Trophoblast cell (in vitro differentiated cells and primary cell): Measurements from ENCODE around the gene PLET1.
A peak's percentile ranks its signal among the peaks of the same experiment; 100 is the strongest.

Experiments
- DNase-seq, 2 donors: peaks; one replicate each; pipeline ENCODE4 v3.0.0-alpha.2; 2016
- H2AFZ ChIP-seq: 2 replicates; pipeline ENCODE4 v1.6.1; 2013; ENCODE audit warnings: low read length, moderate library complexity, mild to moderate bottlenecking; ENCODE audit not compliant: insufficient read depth, poor library complexity
- H2AK5ac ChIP-seq: 2 replicates; pipeline ENCODE4 v1.6.1; 2013; ENCODE audit warnings: mild to moderate bottlenecking, low read length
- H2BK120ac ChIP-seq: 2 replicates; pipeline ENCODE4 v1.6.1; 2013; ENCODE audit warnings: low read length, mild to moderate bottlenecking, moderate library complexity; ENCODE audit not compliant: insufficient read depth, poor library complexity
- H2BK12ac ChIP-seq: 2 replicates; pipeline ENCODE4 v1.6.1; 2013; ENCODE audit warnings: mild to moderate bottlenecking, low read length, moderate library complexity
- H2BK5ac ChIP-seq: 2 replicates; pipeline ENCODE4 v1.6.1; 2013; ENCODE audit warnings: low read length, low read depth, moderate library complexity, mild to moderate bottlenecking; ENCODE audit not compliant: poor library complexity
- H3K14ac ChIP-seq: 2 replicates; pipeline ENCODE4 v1.6.1; 2013; ENCODE audit warnings: mild to moderate bottlenecking, low read length
- H3K18ac ChIP-seq: 2 replicates; pipeline ENCODE4 v1.6.1; 2013; ENCODE audit warnings: mild to moderate bottlenecking, low read length
- H3K23ac ChIP-seq: 2 replicates; pipeline ENCODE4 v1.6.1; 2013; ENCODE audit warnings: low read length
- H3K27ac ChIP-seq: 2 replicates; pipeline ENCODE4 v1.5.1; 2013; ENCODE audit warnings: low read depth, mild to moderate bottlenecking, inconsistent platforms, low read length, moderate library complexity
- H3K27me3 ChIP-seq: 2 replicates; pipeline ENCODE4 v1.6.1; 2013; ENCODE audit warnings: inconsistent platforms, mild to moderate bottlenecking, low read length, moderate library complexity; ENCODE audit not compliant: insufficient read depth
- H3K36me3 ChIP-seq, 2 experiments: 1 replicate in 1 of 2; 2 replicates in 1 of 2; pipeline ENCODE4 v1.6.1; 2013; ENCODE audit warnings: low read length in 2 of 2, mild to moderate bottlenecking in 2 of 2, moderate library complexity in 1 of 2; ENCODE audit not compliant: insufficient read depth in 2 of 2, control insufficient read depth in 1 of 2
- H3K4ac ChIP-seq: 2 replicates; pipeline ENCODE4 v1.6.1; 2013; ENCODE audit warnings: low read depth, mild to moderate bottlenecking, low read length, moderate library complexity
- H3K4me1 ChIP-seq, 2 experiments: 1 replicate in 1 of 2; 2 replicates in 1 of 2; pipeline ENCODE4 v1.6.1; 2013; ENCODE audit warnings: low read length in 2 of 2, mild to moderate bottlenecking in 2 of 2, moderate library complexity in 1 of 2; ENCODE audit not compliant: insufficient read depth in 2 of 2, control insufficient read depth in 1 of 2
- H3K4me2 ChIP-seq: 2 replicates; pipeline ENCODE4 v1.6.1; 2013; ENCODE audit warnings: inconsistent platforms, mild to moderate bottlenecking, low read length, moderate library complexity
- H3K4me3 ChIP-seq: 2 replicates; pipeline ENCODE4 v1.5.1; 2013; ENCODE audit warnings: mild to moderate bottlenecking, low read depth, low read length, inconsistent platforms
- H3K79me1 ChIP-seq: one replicate; pipeline ENCODE4 v1.6.1; 2013; ENCODE audit warnings: low read length
- H3K79me2 ChIP-seq: 2 replicates; pipeline ENCODE4 v1.6.1; 2013; ENCODE audit warnings: low read length, mild to moderate bottlenecking; ENCODE audit not compliant: control insufficient read depth, insufficient read depth, poor library complexity
- H3K9ac ChIP-seq: 2 replicates; pipeline ENCODE4 v1.6.1; 2013; ENCODE audit warnings: mild to moderate bottlenecking, low read length
- H3K9me3 ChIP-seq: 2 replicates; pipeline ENCODE4 v1.6.1; 2013; ENCODE audit warnings: low read depth, mild to moderate bottlenecking, control low read depth, inconsistent platforms, low read length; ENCODE audit not compliant: insufficient read depth
- H4K12ac ChIP-seq: 2 replicates; pipeline ENCODE4 v1.6.1; 2013; ENCODE audit warnings: low read depth, mild to moderate bottlenecking, low read length, moderate library complexity
- H4K8ac ChIP-seq: 2 replicates; pipeline ENCODE4 v1.6.1; 2013; ENCODE audit warnings: low read depth, mild to moderate bottlenecking, low read length, moderate library complexity
- H4K91ac ChIP-seq: one replicate; pipeline ENCODE4 v1.6.1; 2013; ENCODE audit warnings: low read depth, mild to moderate bottlenecking, low read length, moderate library complexity
- WGBS: extraction: QIAGEN DNeasy Blood & Tissue Kit; methylation state at CpG from one replicate; pipeline ENCODE4 v1.1.7; 2013; ENCODE audit warnings: missing lambda C conversion rate; ENCODE audit not compliant: insufficient read length, insufficient coverage; ENCODE audit errors: extremely low coverage; 5-methylcytosine and 5-hydroxymethylcytosine counted together

PLET1 gene

GRCh38 chr11:112291191-112291590, 30.5 kb upstream of the PLET1 start:
- Histone ChIP-seq H2AFZ (no peak overlapping the region), H3K36me3 (peaks cover 1 to 3% of the 10 kb centered on the region in 2 experiments), H3K4me1 (peaks cover 2 to 4% of the 10 kb centered on the region in 2 experiments), H2BK12ac (no peak overlapping the region), H4K8ac (no peak overlapping the region), H3K9me3 (peaks cover 2% of the 10 kb centered on the region), H2AK5ac (no peak overlapping the region), H3K23ac (no peak overlapping the region), H3K9ac (no peak overlapping the region), H4K12ac (no peak overlapping the region), H3K14ac (no peak overlapping the region), H3K27me3 (no peaks in the 10 kb centered on the region), H3K79me1 (peaks cover 2% of the 10 kb centered on the region), H2BK120ac (no peak overlapping the region), H3K4me3 (no peak overlapping the region), H4K91ac (no peak overlapping the region), H3K4ac (no peak overlapping the region), H3K27ac (no peak overlapping the region), H3K4me2 (no peak overlapping the region), H3K18ac (no peak overlapping the region), H2BK5ac (no peak overlapping the region), H3K79me2 (peaks cover 2% of the 10 kb centered on the region)
- WGBS = no CpG with 5 or more reads among the region's 6 CpGs
- no peak for DNase-seq

DNA sequence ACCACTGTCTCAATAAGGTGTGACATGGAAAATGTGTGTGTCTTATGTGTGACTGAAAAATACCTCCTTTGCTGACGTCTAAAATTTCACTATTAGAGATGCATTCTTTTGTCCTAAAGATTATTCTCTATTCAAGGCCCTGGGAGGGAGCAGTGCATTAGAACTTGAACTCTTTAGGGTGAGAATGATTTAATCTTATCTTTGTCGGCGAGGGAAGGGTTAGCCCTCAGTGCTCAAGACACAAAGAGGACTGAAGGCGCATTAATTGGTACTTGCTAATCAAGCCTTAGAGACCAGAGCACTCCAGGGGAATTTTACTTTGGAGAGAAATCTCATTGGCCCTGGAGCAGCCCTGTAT, 29.8 kb upstream of the PLET1 start:
- Histone ChIP-seq H3K27ac (no peak overlapping the region), H3K79me1 (peaks cover 2% of the 10 kb centered on the region), H3K9ac (no peak overlapping the region), H3K23ac (no peak overlapping the region), H3K27me3 (no peaks in the 10 kb centered on the region), H4K8ac (peak overlapping the region; percentile 48), H4K91ac (no peak overlapping the region), H3K4me1 (peaks cover 7% of the 10 kb centered on the region in 2 experiments), H3K79me2 (no peaks in the 10 kb centered on the region), H2BK120ac (no peak overlapping the region), H3K9me3 (peaks cover 2% of the 10 kb centered on the region), H2BK12ac (no peak overlapping the region), H2BK5ac (no peak overlapping the region), H3K18ac (no peak overlapping the region), H2AK5ac (no peak overlapping the region), H3K4ac (no peak overlapping the region), H3K4me3 (peak overlapping the region; percentile 77), H3K14ac (peak overlapping the region; percentile 18), H2AFZ (peak overlapping the region; percentile 61), H3K36me3 (peaks cover 0 to 2% of the 10 kb centered on the region in 2 experiments), H3K4me2 (peak overlapping the region; percentile 100), H4K12ac (no peak overlapping the region)
- no CpG with 5 or more reads among the region's 4 CpGs for WGBS
- no peak for DNase-seq

GRCh38 chr11:112289588-112290492, 29.2 kb upstream of the PLET1 start:
- H2AK5ac ChIP-seq = no peak overlapping the region

GRCh38 chr11:112288021-112288420, 27.4 kb upstream of the PLET1 start:
- Histone ChIP-seq H3K27me3 (no peaks in the 10 kb centered on the region), H2AFZ (no peak overlapping the region), H3K4me1 (peaks cover 7% of the 10 kb centered on the region in 2 experiments), H3K18ac (no peak overlapping the region), H4K12ac (no peak overlapping the region), H4K91ac (no peak overlapping the region), H2BK5ac (no peak overlapping the region), H3K79me2 (no peaks in the 10 kb centered on the region), H3K9me3 (peaks cover 3% of the 10 kb centered on the region), H3K27ac (no peak overlapping the region), H2BK12ac (no peak overlapping the region), H4K8ac (no peak overlapping the region), H3K9ac (no peak overlapping the region), H3K14ac (no peak overlapping the region), H3K4me3 (no peak overlapping the region), H3K4me2 (no peak overlapping the region), H3K79me1 (peaks cover 2% of the 10 kb centered on the region), H2AK5ac (no peak overlapping the region), H3K4ac (no peak overlapping the region), H2BK120ac (no peak overlapping the region), H3K23ac (no peak overlapping the region), H3K36me3 (no peaks in the 10 kb centered on the region)
- no peak for DNase-seq
- WGBS = no CpG with 5 or more reads among the region's 3 CpGs

More at GRCh38 chr11:112289588-112290492, 29.2 kb upstream of the PLET1 start:
- Histone ChIP-seq H3K9me3 (peaks cover 3% of the 10 kb centered on the region), H4K91ac (peak overlapping the region; percentile 0), H2AFZ (peak overlapping the region; percentile 61), H3K4me2 (peak overlapping the region; percentile 100), H3K23ac (no peak overlapping the region), H4K8ac (peak overlapping the region; percentile 48), H3K27me3 (no peaks in the 10 kb centered on the region), H3K4me1 (peaks cover 7% of the 10 kb centered on the region in 2 experiments), H3K79me1 (peaks cover 2% of the 10 kb centered on the region), H3K36me3 (peaks cover 0 to 2% of the 10 kb centered on the region in 2 experiments), H2BK120ac (no peak overlapping the region), H3K79me2 (no peaks in the 10 kb centered on the region), H2BK5ac (no peak overlapping the region), H3K27ac (no peak overlapping the region), H4K12ac (no peak overlapping the region), H3K14ac (peak overlapping the region; percentile 18), H2BK12ac (no peak overlapping the region), H3K9ac (peak overlapping the region; percentile 80), H3K4me3 (peak overlapping the region; percentile 77), H3K18ac (peak overlapping the region; percentile 67), H3K4ac (no peak overlapping the region)
- peak; percentile 40 to 71 for DNase-seq
- WGBS = no CpG with 5 or more reads among the region's 60 CpGs
